NCI-H526 (cell line): ENCODE results near the gene MNS1.
"Not testable (repeated sequence)": the region's sequence is repeated elsewhere in the genome, so short reads cannot be mapped to it uniquely, and the experiment has no call there.

ENCODE experiments used
- DNase-seq, 2 experiments: peaks; one replicate each; lab custom pipeline; 2025; lab: John Stamatoyannopoulos, UW

The MNS1 gene, protein sequence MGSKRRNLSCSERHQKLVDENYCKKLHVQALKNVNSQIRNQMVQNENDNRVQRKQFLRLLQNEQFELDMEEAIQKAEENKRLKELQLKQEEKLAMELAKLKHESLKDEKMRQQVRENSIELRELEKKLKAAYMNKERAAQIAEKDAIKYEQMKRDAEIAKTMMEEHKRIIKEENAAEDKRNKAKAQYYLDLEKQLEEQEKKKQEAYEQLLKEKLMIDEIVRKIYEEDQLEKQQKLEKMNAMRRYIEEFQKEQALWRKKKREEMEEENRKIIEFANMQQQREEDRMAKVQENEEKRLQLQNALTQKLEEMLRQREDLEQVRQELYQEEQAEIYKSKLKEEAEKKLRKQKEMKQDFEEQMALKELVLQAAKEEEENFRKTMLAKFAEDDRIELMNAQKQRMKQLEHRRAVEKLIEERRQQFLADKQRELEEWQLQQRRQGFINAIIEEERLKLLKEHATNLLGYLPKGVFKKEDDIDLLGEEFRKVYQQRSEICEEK

DNA sequence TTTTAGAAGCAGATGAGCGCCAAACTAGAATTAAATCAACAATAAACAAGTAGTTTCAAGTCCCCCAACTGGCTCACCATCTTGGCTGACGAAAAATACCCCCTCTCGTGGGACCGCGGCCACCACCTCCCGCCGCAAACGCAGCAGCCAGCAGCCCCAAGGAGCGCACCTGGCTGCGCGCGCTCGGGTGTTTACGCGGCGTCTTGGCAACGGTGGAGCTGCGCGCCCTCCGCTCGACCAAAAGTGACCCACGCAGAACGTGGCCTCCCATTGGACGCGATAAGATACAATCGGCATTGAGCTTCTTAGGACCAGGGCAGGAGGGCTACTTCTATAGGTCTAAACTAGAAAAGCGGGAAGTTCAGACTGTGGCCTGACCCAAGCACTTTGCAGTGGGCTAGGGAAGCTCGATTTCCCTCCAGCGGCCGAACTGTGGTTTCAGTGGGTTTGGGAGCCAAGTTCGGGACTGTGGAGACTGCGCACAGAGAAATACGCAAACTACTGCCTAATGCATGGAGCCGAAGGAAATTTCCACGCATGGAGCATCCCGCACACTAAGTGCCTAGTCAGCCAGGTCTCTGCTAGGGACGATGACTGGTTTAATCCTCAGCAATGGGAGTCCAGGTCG is at the start of gene MNS1:
TSS of gene MNS1 (minus strand) at position 245 of the 628 bp plus-strand sequence. CDS start at position 80, 165 bp downstream.
- peak; percentile 95 to 98 for DNase-seq

DNA sequence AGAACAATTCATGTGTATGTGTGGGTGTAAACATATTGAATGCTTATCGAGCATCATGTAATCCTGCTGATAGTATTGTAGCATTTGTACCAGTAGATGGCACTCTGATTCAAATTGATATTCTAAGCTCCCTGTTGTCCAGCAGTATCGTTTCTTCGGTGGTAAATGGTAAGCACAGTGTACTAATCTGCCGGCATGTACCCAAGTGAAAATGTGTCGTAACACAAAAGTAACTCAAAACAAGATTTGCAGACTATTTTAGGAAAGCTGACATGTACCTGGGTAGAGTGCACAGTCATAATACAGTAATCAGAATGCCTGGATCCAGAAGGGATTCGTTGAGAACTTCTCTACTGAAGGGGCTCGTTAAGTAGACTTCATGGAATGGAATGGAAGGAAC is 31.7 kb upstream of the MNS1 start:
- DNase-seq, result peak; percentile 76 to 83

DNA sequence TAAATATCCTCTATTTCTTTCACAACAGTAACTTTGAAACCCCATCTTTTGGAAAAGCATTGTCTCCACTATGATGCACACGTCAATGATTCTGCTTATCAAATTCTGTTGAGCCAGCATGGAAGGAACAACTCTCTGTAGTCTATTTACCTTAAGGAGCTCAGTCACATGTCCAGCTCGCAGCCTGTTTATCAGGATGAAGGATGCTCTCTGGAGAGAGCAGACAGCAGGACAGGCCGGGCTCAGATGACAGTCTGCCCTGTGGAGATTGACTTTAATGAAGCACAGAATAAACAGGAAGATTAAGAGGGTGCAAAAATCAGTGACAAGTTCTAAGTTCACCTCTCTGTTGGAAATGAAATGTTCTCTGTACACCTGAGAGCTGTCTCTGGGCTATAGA is 30.6 kb upstream of the MNS1 start:
- no peak for DNase-seq

DNA sequence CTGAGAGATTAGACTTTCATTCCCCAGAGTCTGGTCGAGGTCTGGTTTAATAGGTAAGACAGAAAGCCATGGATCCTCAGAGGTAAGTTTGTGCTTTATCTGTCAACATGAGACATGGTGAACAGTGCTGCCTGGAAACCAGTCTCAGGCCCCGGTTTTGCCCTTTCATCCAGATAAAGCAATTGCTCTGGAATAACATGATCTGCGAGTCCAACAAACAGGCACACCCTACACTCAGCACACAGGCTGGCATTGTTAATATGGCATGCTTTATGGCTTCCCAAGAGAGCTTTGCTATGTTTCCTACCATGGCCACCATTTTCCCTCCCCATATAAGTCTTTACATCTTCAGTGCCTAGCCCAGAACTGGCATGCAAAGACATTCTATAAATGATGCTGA is 30.1 kb upstream of the MNS1 start:
- DNase-seq, result no peak

DNA sequence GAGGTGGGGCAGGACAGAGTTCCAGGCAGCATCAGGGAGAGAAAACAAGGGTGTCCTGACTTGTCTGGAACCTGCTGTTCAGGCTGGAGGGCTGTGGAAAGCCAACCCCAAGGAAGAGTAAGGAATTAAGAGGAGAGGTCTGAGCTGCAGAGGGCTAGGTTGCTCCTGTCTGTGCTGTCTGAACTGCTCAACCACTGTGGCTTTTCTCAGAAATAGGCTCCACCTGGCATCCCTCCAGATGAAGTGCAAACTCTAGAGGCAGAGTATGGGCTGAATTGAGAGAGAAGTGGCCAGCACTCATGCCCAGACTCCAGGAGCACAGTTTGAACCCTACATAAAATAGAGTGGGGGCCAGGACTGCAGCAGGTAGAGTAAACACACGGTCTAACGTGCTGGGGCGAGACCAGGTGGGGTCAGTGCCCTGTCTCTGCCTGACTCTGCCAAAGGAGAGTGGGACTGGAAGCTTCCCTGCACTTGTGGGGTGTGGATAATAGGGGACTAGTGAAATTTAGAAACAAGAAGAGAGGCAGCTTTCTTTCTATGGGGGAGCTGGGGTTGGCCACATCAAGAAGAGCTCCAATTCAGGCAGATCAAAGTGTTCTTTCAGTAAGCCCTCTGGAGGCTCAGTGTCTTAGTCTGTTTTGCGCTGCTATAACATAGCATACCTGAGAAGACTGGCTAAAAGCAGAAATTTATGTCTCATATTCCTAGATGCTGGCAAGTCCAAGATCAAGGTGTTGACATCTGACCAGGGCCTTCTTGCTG is 28.0 kb upstream of the MNS1 start:
- DNase-seq, result no peak

DNA sequence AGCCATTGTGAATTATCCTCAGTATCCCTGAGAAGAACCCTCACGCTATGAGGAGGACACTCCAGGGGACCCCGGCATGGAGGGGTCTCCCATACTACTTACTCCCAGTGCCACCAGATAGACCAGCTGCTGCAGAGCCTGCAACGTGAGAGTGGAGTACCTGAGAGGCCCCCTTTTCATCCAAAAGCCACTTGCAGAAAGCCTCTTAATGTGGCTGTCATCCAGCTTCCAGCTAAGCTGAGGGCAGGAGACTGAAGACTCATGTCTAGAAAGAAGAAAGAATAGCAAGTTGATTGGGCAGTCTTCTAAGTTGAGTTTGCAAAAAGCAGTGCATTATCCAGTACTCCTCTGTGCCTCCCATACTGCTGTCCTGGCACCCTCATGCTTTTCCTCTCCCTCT is 27.3 kb upstream of the MNS1 start:
- DNase-seq, result no peak

DNA sequence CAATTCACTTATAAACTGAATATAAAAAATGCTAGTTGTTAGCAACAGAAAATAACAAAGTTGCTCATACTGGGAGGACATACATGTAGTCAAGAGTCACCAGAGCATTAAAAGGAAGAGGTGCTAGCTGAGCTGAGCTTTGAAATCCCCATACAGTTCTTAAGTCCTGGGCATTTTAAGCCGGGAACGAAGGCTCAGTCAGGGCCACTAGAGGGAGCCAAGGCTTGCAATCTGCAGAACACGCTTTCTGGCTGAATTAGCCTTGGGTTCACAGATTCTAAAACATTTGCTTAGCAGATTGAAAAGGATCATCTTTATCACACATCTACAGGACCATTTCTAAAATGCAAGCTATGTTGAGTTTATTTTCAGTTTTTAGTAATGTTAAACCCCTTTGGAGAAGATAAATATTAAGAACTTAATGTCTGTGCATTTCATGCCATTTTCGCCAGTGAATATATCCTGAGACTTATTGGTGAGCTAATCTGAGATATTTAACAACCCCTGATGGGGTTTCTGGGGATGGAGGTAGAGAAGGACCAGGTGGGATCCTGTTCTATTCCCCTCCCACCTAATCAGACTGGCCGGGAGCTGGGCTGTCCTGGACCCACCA is 26.3 kb upstream of the MNS1 start:
- DNase-seq, result peak; percentile 22 to 89

DNA sequence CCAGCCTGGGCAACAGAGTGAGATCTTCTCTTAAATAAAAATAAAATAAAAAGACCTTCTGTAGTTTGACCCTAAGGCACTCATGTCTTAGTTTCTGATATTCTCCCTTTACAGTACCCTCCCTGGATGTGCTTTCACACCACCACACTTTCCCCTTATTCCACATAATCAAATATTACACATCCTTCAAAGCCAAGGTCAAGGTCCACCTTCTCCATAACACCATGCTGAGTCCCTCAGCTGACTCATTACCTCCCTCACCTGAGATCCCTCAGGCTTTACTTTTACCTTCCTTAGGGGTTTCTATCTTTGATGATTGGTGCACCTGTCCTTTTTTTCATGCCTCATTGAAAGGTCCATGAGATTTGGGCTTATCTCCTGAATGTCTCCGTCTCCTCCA is 25.5 kb upstream of the MNS1 start:
- DNase-seq, result no peak

DNA sequence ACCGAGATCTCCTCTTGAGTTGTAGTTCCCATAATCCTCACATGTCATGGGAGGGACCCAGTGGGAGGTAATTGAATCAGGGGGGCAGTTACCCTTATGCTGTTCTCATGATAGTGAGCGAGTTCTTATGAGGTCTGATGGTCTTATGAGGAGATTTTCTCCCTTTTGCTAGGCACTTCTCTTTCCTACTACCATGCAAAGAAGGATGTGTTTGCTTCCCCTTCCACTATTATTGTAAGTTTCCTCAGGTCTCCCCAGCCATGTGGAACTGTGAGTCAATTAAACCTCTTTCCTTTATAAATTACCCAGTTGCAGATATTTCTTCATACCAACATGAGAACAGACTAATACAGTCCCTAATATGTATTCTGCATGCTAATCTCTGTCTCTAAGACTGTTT is 21.3 kb upstream of the MNS1 start:
- DNase-seq, result not testable (repeated sequence)

DNA sequence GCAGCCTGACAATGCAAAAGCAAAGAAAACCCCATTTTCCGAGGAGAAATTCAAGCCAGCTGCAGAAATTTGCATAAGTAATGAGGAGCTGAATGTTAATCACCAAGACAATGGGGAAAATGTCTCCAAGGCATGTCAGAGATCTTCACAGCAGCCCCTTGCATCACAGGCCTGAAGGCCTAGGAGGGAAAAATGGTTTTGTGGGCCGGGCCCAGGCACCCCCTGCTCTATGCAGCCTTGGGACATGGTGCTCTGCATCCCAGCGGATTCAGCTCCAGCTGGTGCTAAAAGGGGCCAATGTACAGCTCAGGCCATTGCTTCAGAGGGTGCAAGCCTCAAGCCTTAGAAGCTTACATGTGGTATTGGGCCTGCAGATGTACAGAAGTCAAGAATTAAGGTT is 20.5 kb upstream of the MNS1 start:
- not testable (repeated sequence) for DNase-seq

DNA sequence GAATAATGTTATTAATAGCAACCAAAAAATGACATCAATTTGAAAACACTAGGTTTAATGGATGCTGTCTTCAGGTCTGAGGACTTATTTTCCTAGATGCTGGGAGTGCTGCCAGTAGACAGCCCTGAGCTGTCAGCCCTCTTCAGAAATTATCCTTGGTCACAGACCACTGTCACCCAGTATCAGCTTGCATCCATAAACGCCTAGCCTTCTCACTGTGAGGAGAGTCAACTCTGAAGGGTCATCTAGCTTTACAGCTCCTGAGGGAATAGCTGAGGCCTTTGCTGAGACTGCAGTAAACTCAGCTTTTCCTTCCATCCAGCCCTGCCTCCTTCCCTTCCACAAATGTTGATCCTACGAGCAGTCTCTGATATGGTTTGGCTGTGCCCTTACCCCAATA is 19.4 kb upstream of the MNS1 start:
- DNase-seq, result no peak

DNA sequence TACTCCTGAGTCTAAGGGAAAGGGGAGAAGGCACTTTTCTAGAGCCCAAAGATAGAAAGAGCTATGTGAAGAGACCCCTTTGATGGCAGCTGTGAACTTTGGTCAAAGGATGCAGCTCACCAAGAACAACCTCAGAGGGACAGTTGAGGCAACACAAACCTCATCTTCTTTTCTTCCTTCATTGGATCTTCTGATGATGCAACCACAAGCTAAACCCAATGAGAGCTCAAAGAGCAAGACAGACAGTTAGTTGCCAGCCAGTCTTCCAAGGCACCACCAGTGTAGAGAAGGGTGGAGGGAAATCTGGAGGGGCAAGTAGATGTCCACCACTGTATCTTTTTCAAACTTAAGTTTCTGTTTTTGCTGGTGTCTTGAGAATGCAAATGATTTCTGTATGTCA is 10.4 kb upstream of the MNS1 start:
- DNase-seq, result no peak

DNA sequence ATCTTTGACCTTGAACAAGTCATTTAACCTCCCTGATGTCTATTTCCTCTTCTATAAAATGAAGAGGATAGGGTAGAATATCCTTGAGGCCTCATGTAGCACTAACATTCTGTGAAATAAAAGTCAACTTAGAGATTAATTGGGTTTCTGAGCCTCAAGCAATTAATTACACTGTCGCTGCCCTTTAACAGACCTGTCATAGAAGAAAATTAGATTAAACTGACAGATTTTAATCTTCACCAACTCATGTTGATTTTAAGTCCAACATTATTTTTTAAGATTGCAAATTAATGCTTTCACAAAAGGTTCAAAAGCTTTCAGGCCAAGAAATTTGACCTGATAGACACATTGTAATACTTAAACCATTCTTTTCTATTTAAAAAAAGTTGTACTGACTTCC is 8.1 kb upstream of the MNS1 start:
- DNase-seq, result no peak

DNA sequence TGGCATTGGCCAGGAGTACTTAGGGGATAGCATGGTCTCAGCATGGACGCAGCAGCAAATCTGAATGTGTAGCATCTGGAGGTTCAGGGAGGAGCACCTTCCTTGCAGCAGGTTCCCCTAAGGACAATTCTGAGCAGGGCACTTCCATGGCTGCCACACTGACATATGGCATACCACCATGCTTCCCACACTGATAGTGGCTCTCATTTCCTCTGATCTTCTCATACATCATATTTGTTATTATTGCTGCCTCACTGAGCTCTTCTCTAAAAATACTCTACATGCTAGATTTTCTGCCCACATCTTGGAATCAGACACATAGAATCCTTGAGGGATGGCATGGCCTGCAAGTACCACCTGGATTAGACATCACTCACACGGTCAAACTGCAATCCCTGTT is 7.3 kb upstream of the MNS1 start:
- DNase-seq, result no peak

DNA sequence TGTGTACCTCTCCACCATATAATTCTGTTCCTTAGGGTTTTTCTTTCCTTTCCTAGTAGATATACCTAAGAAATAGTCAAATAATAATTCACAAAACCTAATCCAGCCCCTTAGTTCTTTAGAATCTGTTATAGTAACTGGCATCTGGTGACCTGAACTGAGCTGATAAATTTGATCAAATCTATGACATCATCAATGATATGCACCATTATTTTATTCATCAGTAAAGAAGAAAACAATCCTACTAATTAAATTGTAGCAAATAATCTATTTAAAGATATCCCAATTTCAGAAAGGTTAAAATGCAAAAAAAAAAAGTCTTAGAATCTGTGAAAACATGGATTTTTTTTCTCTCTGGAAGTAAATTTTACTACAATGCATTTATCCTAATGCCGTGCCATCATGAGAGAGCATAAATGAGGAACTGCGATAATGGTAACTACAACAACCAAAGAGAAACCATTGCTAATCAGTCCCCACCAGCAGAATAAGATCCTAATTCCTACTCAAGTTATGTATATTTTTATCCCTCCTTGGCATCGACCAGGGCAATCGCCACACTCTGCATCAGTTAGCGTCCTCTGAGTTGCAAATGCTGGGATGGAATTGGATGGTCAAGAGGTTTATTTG is 6.6 kb upstream of the MNS1 start:
- DNase-seq, result no peak

DNA sequence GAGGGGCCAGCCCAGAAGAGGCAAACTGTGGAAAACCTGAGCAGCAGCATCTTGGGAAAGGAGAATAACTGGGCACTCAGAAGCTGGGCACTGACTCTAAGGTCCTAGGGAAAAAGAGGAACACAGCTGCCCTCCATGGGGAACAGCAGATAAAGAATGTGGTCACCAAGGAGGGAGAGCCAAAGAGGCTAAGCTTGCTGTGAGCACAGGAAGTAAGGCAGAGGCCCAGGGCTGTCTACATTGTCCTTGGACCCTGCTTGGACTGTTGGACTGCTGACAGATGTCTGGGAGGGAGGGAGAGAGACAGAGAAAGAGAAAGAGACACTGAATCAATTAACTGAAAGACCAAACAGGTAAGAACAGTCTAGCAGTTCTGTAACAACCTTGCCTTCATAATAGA is 4.5 kb upstream of the MNS1 start:
- DNase-seq, result no peak

DNA sequence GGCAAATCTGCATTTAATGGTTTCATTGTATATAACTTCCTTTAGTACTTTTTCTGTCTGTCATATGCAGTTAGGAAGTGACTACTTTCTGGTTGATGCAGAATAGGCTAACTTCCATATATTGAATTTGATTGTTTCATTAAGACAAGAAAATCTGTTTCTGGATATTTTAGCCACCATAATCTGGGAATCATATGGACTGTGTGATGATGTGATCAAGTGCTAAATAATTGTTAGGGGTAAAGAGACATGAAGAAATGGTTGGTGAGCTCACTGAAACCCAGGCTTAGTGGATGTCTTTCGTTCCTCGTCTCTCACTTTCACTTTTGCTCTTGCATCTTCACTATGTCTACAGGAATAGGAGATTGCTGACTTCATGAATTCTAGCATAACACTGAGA is 3.5 kb upstream of the MNS1 start:
- DNase-seq, result no peak

DNA sequence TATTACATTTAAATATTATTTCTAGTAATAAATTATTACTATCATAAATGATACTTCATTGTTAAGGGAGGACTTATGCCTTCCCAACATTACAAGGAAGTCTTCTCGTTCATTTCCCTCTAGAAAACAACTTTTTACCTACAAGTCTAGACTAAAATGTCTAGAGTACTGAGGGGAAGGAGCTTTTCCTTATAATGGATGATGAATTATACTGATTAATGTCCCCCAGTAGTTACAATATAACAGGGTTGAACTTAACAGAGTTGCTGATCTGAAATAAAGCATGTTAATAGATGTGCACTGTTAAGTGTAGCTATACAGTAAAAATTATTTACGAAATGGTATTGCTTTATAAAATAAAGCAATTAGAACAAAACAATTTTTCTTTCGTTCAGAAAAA is 2.7 kb upstream of the MNS1 start:
- DNase-seq, result no peak

DNA sequence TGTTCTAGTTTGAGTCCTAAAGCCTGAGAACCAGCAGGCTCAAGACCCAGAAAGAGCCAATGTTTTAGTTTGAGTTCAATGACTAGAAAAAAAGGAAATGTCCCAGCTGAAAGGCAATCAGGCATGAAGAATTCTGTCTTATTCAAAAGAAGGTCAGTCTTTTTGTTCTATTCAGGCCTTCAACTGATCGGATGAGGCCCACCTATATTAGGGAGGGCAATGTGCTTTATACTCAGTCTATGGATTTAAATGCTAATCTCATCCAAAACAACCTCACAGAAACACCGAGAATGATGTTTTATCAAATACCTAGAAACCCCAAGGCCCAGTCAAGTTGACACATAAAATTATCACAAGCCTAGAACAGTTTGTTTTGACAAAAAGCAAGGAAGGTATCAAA is 4.0 kb downstream of the MNS1 start:
- no peak for DNase-seq

DNA sequence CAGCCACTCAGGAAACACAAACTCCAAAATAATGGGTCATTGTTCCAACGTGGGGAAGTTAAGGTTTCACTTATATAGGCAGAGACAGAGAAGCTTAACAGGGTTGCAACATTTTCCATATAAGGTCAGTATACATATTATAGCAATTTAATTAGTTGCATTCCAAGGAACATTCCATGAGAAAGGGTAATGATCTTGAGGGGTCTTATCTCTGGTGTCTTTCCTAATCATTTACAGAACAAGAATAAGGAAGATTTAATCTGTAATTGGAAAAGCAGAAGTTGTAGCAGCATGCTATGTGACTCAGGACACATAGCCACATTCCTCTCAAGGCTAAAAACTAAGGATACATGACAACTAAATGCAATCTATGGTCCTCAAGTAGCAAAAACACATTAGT is 4.9 kb downstream of the MNS1 start:
- DNase-seq, result no peak

DNA sequence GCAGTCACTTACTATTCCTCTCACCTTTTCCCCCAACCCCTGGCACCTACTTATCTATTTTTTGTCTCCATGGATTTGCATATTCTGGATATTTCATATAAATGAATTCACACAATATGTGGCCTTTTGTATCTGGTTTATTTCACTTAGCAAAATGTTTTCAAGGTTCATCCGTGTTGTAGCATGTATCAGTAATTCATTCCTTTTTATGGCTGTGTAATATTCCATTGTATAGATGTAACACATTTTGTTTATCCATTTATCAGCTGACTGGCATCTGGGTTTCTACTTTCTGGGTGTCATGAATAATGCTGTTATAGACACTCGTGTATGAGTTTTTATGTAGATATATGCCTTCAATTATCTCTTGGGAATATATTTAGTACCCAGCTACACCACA is 5.8 kb downstream of the MNS1 start:
- DNase-seq, result no peak

DNA sequence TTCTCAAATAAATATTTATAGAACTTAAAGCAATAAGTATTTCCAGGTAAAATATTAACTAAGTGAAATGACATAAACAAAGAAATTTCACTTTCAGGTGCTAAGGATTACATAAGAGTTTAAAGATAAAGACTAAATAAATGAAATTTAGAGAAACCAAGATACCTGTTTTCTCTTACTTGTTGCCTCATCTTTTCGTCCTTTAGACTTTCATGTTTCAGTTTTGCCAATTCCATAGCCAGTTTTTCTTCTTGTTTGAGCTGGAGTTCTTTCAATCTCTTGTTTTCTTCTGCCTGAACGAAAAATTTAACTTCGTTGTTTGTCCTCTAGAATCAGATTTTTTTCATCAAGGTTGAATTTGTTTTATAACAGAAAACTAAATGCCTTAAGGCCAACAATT is 8.7 kb downstream of the MNS1 start:
- DNase-seq, result no peak
